Left renal cortex interstitium (tissue), 4 donors: ENCODE measurements around the gene MRFAP1. TPM values are rescaled to one million over a fixed set of nuclear protein-coding genes. Genes with fewer than 3 reads are reported as not detected.
"Not testable (repeated sequence)": the region's sequence is repeated elsewhere in the genome, so short reads cannot be mapped to it uniquely, and the experiment has no call there.

Experiments
- DNase-seq, 4 donors: peaks; one replicate each; pipeline ENCODE4 v3.0.0-alpha.2; 2013; ENCODE audit warnings: low read depth in 4 of 4, low spot score in 2 of 4, missing footprints in 1 of 4
- polyA plus RNA-seq, 4 donors: library from polyadenylated mRNA; unstranded; fragments of 120-200 nt; gene quantifications; one replicate each; pipeline ENCODE4 v1.2.1, GENCODE V29; 2013; ENCODE audit not compliant: insufficient read length in 4 of 4

The MRFAP1 gene
- polyA plus RNA-seq, 4 donors: 377 to 482 (median 442) TPM

- DNase-seq: no peak
Observed at GRCh38 chr4:6632125-6632524, 8.4 kb upstream of the MRFAP1 start.

- DNase-seq: no peak
Observed at GRCh38 chr4:6633091-6633906, 7.2 kb upstream of the MRFAP1 start.

- DNase-seq: no peak
Observed at GRCh38 chr4:6634746-6635145, 5.7 kb upstream of the MRFAP1 start.

- no peak for DNase-seq
Observed at GRCh38 chr4:6639137-6639680, 1.3 kb upstream of the MRFAP1 start.

- DNase-seq: no peak
Observed at GRCh38 chr4:6641164-6641970, 882 bp downstream of the MRFAP1 start.

GRCh38 chr4:6641971-6642320 lies 1.5 kb downstream of the MRFAP1 start:
- no peak for DNase-seq

GRCh38 chr4:6643141-6643847 lies 2.8 kb downstream of the MRFAP1 start:
- no peak for DNase-seq

GRCh38 chr4:6644792-6645530 lies 4.5 kb downstream of the MRFAP1 start:
- no peak for DNase-seq

GRCh38 chr4:6647169-6647568 lies 6.7 kb downstream of the MRFAP1 start:
- no peak for DNase-seq

- DNase-seq: no peak
Observed at GRCh38 chr4:6647582-6648230, 7.2 kb downstream of the MRFAP1 start.

- no peak for DNase-seq
Observed at GRCh38 chr4:6649216-6649615, 8.7 kb downstream of the MRFAP1 start.

- DNase-seq: not testable (repeated sequence)
Observed at GRCh38 chr4:6654211-6654610, 13.7 kb downstream of the MRFAP1 start.

GRCh38 chr4:6655291-6655690 lies 14.8 kb downstream of the MRFAP1 start:
- not testable (repeated sequence) for DNase-seq

- DNase-seq: no peak
Observed at GRCh38 chr4:6655924-6656323, 15.4 kb downstream of the MRFAP1 start.

GRCh38 chr4:6657242-6658208 lies 17.0 kb downstream of the MRFAP1 start:
- DNase-seq: no peak

GRCh38 chr4:6658209-6658595 lies 17.7 kb downstream of the MRFAP1 start:
- no peak for DNase-seq

GRCh38 chr4:6658597-6659075 lies 18.2 kb downstream of the MRFAP1 start:
- no peak for DNase-seq

- no peak for DNase-seq
Observed at GRCh38 chr4:6659897-6660296, 19.4 kb downstream of the MRFAP1 start.

GRCh38 chr4:6660430-6660829 lies 19.9 kb downstream of the MRFAP1 start:
- DNase-seq: no peak
